Myocyte (in vitro differentiated cells): ENCODE data around the gene GRAMD2A. TPM values are rescaled to one million over a fixed set of nuclear protein-coding genes. Genes with fewer than 3 reads are reported as not detected.
A peak's percentile ranks its signal among the peaks of the same experiment; 100 is the strongest.

ENCODE experiments used
- DNase-seq: peaks from one replicate; pipeline ENCODE4 v3.0.0-alpha.2; 2012; ENCODE audit warnings: low read depth
- total RNA-seq: library from RNA; depleted of rRNA; stranded (reverse); fragments of >200 nt; gene quantifications from 2 replicates; pipeline ENCODE4 v1.2.3, GENCODE V29; 2014

The GRAMD2A gene
- total RNA-seq, 1 donor from 2014 or later = not detected

- no peak for DNase-seq
Measured at GRCh38 chr15:72168808-72169190, 28.8 kb downstream of the GRAMD2A start.

DNA sequence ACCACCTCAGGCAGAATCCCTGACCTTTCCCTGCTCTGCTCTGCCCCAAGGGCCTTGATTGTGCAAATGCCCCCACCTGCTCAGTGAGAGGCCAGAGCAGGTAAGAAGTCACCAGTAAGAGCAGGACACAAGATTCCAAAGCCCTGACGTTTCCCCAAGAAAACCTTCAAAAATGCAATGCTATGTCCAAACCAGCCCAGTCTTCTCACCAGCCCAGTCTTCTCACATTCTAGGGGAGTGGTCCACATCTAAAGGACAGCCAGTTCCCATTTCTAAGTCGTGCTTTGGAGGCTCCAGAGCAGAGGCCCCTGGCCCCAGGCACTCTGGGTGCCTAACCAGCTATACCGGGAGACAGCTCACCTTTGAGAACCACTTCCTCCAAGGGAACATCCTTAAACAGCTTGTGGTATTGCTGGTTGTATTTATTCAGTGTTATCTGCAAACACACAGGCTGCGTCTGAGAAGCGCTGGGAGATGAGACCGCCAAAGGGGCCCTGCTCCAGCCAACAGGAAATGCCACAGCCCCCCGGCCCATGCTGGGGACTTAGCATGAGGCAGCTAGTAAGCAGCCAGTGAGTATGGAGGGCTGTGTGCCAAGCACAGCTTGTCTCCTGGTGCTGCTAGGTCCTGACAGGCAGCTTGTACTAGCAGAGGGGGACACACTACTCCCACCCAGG is 29.3 kb downstream of the GRAMD2A start:
- no peak for DNase-seq

DNA sequence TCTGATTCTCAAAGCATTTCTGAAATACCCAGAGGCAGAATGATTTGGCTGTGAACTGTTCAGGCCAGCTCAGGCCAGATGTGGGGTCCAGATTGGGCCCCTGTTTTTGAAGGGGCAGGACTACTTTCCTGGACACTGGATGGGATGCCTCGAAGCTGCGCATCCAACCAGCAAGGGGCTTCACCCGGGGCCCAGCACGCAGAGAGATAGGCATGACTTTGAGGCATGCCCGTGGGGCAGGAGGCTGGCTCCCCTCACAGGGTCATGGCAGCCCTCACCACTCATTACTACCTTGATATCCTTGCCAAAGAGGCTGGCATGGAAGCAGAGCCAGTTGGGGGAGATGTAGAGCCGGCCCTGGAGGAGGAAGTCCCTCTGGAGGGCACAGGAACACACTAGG is 30.1 kb downstream of the GRAMD2A start:
- no peak for DNase-seq

DNA sequence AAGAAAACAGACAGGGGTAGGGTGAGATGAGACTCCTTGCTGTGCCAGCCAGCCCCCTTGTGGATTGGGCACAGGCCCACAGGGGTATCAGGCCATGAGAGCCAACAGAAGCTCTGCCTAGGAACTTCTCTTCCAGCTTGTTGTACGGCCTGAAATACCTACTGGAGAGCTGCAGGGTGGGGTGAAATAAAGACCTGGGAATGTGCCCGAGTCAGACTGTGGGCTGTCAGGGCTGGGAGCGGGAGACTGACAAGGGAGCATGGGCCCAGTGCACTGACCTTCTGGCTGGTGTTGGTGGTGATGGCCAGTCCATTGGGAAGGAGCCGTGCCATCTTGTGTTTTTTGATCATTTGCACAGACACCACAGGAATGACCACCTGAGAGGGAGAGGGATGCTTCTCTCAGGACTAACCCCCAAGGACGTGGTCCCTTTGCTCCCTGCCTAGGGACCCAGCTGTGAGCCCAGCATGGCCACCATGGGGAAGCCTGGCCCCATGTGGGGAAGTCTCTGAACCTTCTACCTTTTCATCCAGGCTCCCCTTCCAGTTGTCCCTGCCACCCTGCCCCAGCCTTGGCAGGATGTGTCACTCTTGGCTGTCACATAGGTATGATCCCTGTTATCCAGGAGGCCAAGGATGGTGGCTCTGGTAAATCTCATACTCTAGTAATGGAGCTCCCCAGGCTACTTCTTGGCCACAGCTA is 30.7 kb downstream of the GRAMD2A start:
- no peak for DNase-seq

- no peak for DNase-seq
Measured at GRCh38 chr15:72163719-72164118, 33.9 kb downstream of the GRAMD2A start.

GRCh38 chr15:72162569-72162968 is 35.0 kb downstream of the GRAMD2A start:
- DNase-seq = no peak

- DNase-seq = peak; percentile 84
Measured at GRCh38 chr15:72161361-72162132, 36.0 kb downstream of the GRAMD2A start.

DNA sequence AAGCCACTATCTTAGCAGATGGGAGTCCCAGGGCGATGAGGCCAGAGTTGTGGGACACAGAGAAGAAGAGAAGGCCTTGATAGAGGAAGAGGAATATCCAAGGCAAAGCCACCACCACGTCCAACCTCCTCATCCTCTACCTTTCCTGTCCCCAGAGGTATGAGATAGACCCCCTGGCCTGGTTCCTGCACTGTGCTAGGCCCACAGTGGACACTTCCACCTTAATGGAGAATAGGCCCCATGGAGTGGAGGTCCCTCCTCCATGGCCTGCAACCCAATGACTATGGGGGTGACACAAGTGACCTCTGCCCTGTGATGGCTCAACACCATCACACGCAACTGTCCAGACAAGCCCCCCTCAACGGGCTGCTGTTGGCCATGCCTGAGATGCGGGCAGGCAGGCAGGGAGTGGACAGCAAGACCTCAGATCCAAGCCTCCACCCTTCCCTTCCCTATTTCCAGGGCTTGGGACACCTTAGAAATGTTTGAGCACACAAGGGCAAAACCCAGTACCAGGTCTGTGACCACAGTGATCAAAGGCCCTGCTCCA is 36.8 kb downstream of the GRAMD2A start:
- no peak for DNase-seq

GRCh38 chr15:72156928-72157327 is 40.7 kb downstream of the GRAMD2A start:
- no peak for DNase-seq

- DNase-seq = peak; percentile 91
Measured at GRCh38 chr15:72155635-72156616, 41.7 kb downstream of the GRAMD2A start.

DNA sequence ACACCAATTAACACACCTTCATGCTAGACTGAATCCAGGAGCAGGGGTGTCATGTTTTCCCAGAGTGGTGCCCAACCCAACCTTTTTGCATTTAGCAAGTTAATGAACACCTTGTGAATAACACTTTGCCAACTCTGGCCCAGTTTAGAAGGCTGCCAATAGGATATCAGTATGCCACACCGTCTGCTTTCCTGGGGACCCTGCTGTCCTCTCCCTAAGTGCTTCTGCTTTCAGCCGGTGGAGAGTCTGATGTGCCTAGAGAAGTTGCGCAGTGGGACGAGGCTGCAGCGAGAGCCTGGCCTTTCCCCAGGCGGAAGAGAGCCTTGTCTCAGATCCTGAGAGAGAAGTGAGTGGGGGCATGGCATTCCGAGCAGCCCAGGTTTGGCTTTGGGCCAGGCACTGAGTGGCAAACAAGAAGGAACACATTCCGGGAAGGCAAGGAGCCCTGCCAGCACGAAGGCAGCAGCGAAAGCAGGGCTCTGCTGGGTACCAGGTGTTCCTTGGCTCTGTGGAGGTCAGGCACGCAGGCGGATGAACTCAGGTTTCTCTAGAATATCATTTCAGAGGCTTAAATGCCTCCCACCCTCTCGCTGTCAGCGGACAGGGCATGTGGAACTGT is 42.5 kb downstream of the GRAMD2A start:
- DNase-seq = peak; percentile 64

- DNase-seq = no peak
Measured at GRCh38 chr15:72154316-72154715, 43.3 kb downstream of the GRAMD2A start.

- no peak for DNase-seq
Measured at GRCh38 chr15:72153269-72154000, 44.2 kb downstream of the GRAMD2A start.

DNA sequence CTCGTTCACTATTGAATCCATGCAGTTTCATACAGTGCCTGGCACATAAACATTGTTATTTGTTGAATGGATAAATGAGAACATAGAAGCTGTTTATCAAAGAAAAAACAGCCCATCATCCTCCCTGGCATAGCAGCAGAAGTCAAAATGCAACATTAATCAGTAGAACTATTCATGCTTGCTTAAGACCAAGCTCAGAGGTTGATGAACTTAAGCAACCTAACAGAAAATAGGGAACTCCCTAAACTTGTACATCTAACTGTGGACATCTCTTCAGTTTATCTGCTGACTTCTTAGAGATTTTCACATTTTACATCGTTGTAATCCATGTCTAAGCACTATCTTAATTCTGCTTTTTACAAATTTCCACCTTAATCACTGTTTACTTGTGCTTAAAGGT is 50.2 kb downstream of the GRAMD2A start:
- DNase-seq = no peak

DNA sequence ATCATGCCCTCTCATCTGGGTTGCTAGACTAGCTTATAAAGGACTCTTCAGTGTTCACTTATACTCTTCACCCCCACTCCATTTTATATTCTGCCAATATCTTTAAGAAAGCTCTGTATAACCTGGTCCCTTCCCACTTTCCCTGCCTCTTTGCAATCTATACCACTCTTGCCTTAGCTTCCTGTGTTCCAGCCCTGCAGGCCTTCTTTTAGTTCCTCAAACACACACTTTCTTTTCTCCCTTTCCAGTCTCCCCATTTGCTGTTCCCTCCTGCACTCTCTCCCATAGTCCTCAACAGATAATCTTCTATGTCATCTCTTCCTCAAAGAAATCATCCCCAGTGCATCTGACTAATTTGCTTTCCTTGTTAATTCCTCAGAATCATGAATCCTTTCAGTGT is 50.7 kb downstream of the GRAMD2A start:
- no peak for DNase-seq

DNA sequence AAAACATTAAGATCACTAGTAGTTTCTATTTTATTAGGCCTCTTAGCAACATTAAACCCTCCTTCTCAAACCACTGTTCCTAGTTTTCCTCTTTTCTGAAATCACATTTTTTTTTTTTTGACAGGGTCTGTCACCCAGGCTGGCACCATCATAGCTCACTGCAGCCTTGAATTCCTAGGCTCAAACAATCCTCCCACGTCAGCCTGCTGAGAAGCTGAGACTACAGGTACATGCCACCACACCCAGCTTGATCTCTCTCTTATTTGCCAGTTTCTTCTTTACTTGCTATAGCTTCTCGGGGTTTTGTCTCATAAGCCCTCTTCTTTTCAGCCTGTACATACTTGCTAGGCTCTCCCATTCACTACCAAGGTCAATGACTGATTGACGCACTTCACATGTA is 51.4 kb downstream of the GRAMD2A start:
- DNase-seq = no peak

- DNase-seq = peak; percentile 74
Measured at GRCh38 chr15:72141171-72142084, 56.2 kb downstream of the GRAMD2A start.

DNA sequence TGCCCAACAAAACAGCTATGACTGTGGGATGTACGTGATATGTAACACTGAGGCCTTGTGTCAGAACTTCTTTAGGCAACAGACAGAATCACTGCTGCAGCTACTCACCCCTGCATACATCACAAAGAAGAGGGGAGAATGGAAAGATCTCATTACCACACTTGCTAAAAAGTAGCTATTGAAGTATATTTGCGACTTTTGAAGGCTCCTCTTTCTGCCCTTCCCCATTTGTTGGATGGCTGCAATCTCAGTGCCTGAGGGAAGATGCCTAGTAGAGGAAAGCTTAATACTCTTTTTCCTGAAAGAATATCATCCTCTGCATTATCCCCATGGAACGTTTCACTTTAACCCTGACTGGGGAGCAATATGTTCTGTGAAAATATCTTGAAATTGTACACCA is 57.5 kb downstream of the GRAMD2A start:
- DNase-seq = no peak
